ENCODE data around the gene ADD3. TPM values are rescaled to one million over a fixed set of nuclear protein-coding genes. Genes with fewer than 3 reads are reported as not detected.

ADD3 gene
- total and polyA plus RNA-seq, 2 donors (not counting 3 experiments of a cell fraction or from before 2014, with no cell fraction given): 14.9 to 55.2 TPM

- no peak for FAIRE-seq
- ChIA-PET CTCF (interaction anchor here (1.7 kb wide), 1 partner anchor 139 kb away, joined by 4 read pairs; no protein-coding TSS in a partner anchor), POLR2A (no interaction called here)
- Histone ChIP-seq H3K9me1 (replicated peaks; ENCODE audit: control insufficient read depth, extremely low read depth, insufficient read depth, low read length) (no peaks in the 10 kb centered on the region), H3K9ac (replicated peaks; ENCODE audit: extremely low read depth, insufficient read depth, low read length) (no peak overlapping the region), H3K4me1 (ENCODE audit: control insufficient read depth, extremely low read depth, insufficient read depth, low read length) (no peaks in the 10 kb centered on the region), H3K4me2 (ENCODE audit: insufficient read depth, low read length) (no peak overlapping the region), H4K20me1 (replicated peaks; ENCODE audit: control insufficient read depth, extremely low read depth, insufficient read depth, low read length) (no peaks in the 10 kb centered on the region), H3K36me3 (ENCODE audit: control insufficient read depth in 2 of 2, extremely low read depth in 1 of 2, insufficient read depth in 2 of 2, low read length in 2 of 2) (no peaks in the 10 kb centered on the region), H2AFZ (ENCODE audit: low read depth, low read length) (no peak overlapping the region), H3K79me2 (ENCODE audit: control insufficient read depth, insufficient read depth, low read length) (peaks cover 7% of the 10 kb centered on the region), H3K27me3 (ENCODE audit: control insufficient read depth in 2 of 2, insufficient read depth in 2 of 2, low read length in 2 of 2) (no peaks in the 10 kb centered on the region), H3K4me3 (replicated peaks in 1 of 3; ENCODE audit: insufficient read depth in 1 of 3, low read depth in 1 of 3, low read length in 3 of 3) (no peak overlapping the region), H3K9me3 (replicated peaks; ENCODE audit: control insufficient read depth, insufficient read depth, low read length) (no peaks in the 10 kb centered on the region), H3K27ac (ENCODE audit: insufficient read depth, low read depth, low read length) (no peak overlapping the region)
- TF ChIP-seq, protein P1, sequence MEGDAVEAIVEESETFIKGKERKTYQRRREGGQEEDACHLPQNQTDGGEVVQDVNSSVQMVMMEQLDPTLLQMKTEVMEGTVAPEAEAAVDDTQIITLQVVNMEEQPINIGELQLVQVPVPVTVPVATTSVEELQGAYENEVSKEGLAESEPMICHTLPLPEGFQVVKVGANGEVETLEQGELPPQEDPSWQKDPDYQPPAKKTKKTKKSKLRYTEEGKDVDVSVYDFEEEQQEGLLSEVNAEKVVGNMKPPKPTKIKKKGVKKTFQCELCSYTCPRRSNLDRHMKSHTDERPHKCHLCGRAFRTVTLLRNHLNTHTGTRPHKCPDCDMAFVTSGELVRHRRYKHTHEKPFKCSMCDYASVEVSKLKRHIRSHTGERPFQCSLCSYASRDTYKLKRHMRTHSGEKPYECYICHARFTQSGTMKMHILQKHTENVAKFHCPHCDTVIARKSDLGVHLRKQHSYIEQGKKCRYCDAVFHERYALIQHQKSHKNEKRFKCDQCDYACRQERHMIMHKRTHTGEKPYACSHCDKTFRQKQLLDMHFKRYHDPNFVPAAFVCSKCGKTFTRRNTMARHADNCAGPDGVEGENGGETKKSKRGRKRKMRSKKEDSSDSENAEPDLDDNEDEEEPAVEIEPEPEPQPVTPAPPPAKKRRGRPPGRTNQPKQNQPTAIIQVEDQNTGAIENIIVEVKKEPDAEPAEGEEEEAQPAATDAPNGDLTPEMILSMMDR (IDR thresholded peaks at IDR 0.05; ENCODE audit: extremely low read depth in 1 of 2, insufficient read depth in 1 of 2, low read depth in 1 of 2, low read length in 2 of 2): no peak
- TF ChIP-seq JUN (IDR thresholded peaks at IDR 0.05; ENCODE audit: borderline replicate concordance, insufficient read depth, insufficient read length, low read depth) (no peak), POLR2A (IDR thresholded peaks at IDR 0.05; ENCODE audit: low read depth, low read length) (no peak), POLR2AphosphoS5 (IDR thresholded peaks at IDR 0.05; ENCODE audit: insufficient read depth, low read depth, low read length) (no peak), FOS (IDR thresholded peaks at IDR 0.05; ENCODE audit: borderline replicate concordance, insufficient read depth, low read length) (no peak), MYC (IDR thresholded peaks at IDR 0.05; ENCODE audit: low read depth, low read length) (no peak), GATA2 (IDR thresholded peaks at IDR 0.05; ENCODE audit: insufficient read depth, insufficient read length, low read depth, low read length) (no peak), EZH2 (IDR thresholded peaks at IDR 0.05; ENCODE audit: borderline replicate concordance, low read depth, low read length, severe bottlenecking) (no peak)
- TF ChIP-seq, protein P2, sequence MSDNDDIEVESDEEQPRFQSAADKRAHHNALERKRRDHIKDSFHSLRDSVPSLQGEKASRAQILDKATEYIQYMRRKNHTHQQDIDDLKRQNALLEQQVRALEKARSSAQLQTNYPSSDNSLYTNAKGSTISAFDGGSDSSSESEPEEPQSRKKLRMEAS (IDR thresholded peaks at IDR 0.05; ENCODE audit: insufficient read depth, insufficient read length): no peak
- dilution Hi-C loops (cut with MboI; ENCODE audit: extremely low pct_ligation_motif_present, low sequenced_read_pairs) (no loop called here), intact Hi-C loops (cut with micrococcal nuclease) (no loop called here)
- DNase-seq (ENCODE audit: low read depth, low spot score): no peak
- no TSS peak for BruUV-seq (replicated peaks)
These were observed 15.1 kb downstream of the ADD3 start for GRCh38 chr10:110022716-110023504.
